DLD1 (cell line): ENCODE results near the gene LMCD1.

Experiments used
- in situ Hi-C: cut with HindIII; loops from 2 replicates; pipeline ENCODE4 v1.10.0; 2017; ENCODE audit warnings: low sequenced_read_pairs

The LMCD1 gene

GRCh38 chr3:8503871-8504610 is 2.4 kb downstream of the LMCD1 start:
- in situ Hi-C loops = no loop called here

- in situ Hi-C loops = no loop called here
These were observed 3.0 kb downstream of the LMCD1 start for GRCh38 chr3:8504611-8504973.

GRCh38 chr3:8505621-8506020 is 4.0 kb downstream of the LMCD1 start:
- in situ Hi-C loops = no loop called here

GRCh38 chr3:8506571-8507061 is 5.0 kb downstream of the LMCD1 start:
- in situ Hi-C loops = no loop called here

GRCh38 chr3:8507496-8507895 is 5.9 kb downstream of the LMCD1 start:
- in situ Hi-C loops = no loop called here

- in situ Hi-C loops = no loop called here
These were observed 8.3 kb downstream of the LMCD1 start for GRCh38 chr3:8509961-8510360.

GRCh38 chr3:8512234-8512633 is 10.6 kb downstream of the LMCD1 start:
- in situ Hi-C loops = no loop called here

- in situ Hi-C loops = no loop called here
These were observed 14.5 kb downstream of the LMCD1 start for GRCh38 chr3:8516047-8516661.

- in situ Hi-C loops = no loop called here
These were observed 15.2 kb downstream of the LMCD1 start for GRCh38 chr3:8516783-8517182.

GRCh38 chr3:8517487-8517886 is 15.9 kb downstream of the LMCD1 start:
- in situ Hi-C loops = no loop called here

- in situ Hi-C loops = no loop called here
These were observed 16.5 kb downstream of the LMCD1 start for GRCh38 chr3:8518138-8518537.

GRCh38 chr3:8519156-8519555 is 17.5 kb downstream of the LMCD1 start:
- in situ Hi-C loops = no loop called here

- in situ Hi-C loops = no loop called here
These were observed 18.3 kb downstream of the LMCD1 start for GRCh38 chr3:8519774-8520448.

- in situ Hi-C loops = no loop called here
These were observed 19.3 kb downstream of the LMCD1 start for GRCh38 chr3:8520816-8521403.

- in situ Hi-C loops = no loop called here
These were observed 21.4 kb downstream of the LMCD1 start for GRCh38 chr3:8523041-8523440.

GRCh38 chr3:8524249-8524648 is 22.6 kb downstream of the LMCD1 start:
- in situ Hi-C loops = no loop called here

- in situ Hi-C loops = no loop called here
These were observed 23.2 kb downstream of the LMCD1 start for GRCh38 chr3:8524656-8525399.

GRCh38 chr3:8525893-8526292 is 24.3 kb downstream of the LMCD1 start:
- in situ Hi-C loops = no loop called here

GRCh38 chr3:8529181-8529637 is 27.6 kb downstream of the LMCD1 start:
- in situ Hi-C loops = no loop called here

GRCh38 chr3:8529738-8530525 is 28.3 kb downstream of the LMCD1 start:
- in situ Hi-C loops = no loop called here
